Left renal cortex interstitium (tissue), 4 donors: ENCODE measurements around the gene RRP15. TPM values are rescaled to one million over a fixed set of nuclear protein-coding genes. Genes with fewer than 3 reads are reported as not detected.

Source experiments
- DNase-seq, 4 donors: peaks; one replicate each; pipeline ENCODE4 v3.0.0-alpha.2; 2013; ENCODE audit warnings: low read depth in 4 of 4, low spot score in 2 of 4, missing footprints in 1 of 4
- polyA plus RNA-seq, 4 donors: library from polyadenylated mRNA; unstranded; fragments of 120-200 nt; gene quantifications; one replicate each; pipeline ENCODE4 v1.2.1, GENCODE V29; 2013; ENCODE audit not compliant: insufficient read length in 4 of 4

The RRP15 gene
- 10 to 100 TPM; 18.7 to 24.9 (median 22.0) TPM for polyA plus RNA-seq

GRCh38 chr1:218284917-218285635 is at the start of gene RRP15:
RRP15 (plus strand) TSS chr1:218285293; CDS start chr1:218285317, 24 bp downstream.
- peak; percentile 73 to 83 (median 79) for DNase-seq

- DNase-seq = no peak
Measured at GRCh38 chr1:218242171-218242570, 42.9 kb upstream of the RRP15 start.

GRCh38 chr1:218247339-218247738 is 37.8 kb upstream of the RRP15 start:
- DNase-seq = no peak

- DNase-seq = no peak
Measured at GRCh38 chr1:218249338-218250140, 35.6 kb upstream of the RRP15 start.

GRCh38 chr1:218250492-218250891 is 34.6 kb upstream of the RRP15 start:
- no peak for DNase-seq

- no peak for DNase-seq
Measured at GRCh38 chr1:218254296-218254946, 30.7 kb upstream of the RRP15 start.

- DNase-seq = no peak
Measured at GRCh38 chr1:218255090-218255489, 30.0 kb upstream of the RRP15 start.

GRCh38 chr1:218257371-218257770 is 27.7 kb upstream of the RRP15 start:
- DNase-seq = no peak

- DNase-seq = no peak
Measured at GRCh38 chr1:218257971-218258370, 27.1 kb upstream of the RRP15 start.

GRCh38 chr1:218259339-218259738 is 25.8 kb upstream of the RRP15 start:
- no peak for DNase-seq

GRCh38 chr1:218259800-218260199 is 25.3 kb upstream of the RRP15 start:
- no peak for DNase-seq

- no peak for DNase-seq
Measured at GRCh38 chr1:218262259-218262658, 22.8 kb upstream of the RRP15 start.

GRCh38 chr1:218266356-218266755 is 18.7 kb upstream of the RRP15 start:
- no peak for DNase-seq

- DNase-seq = no peak
Measured at GRCh38 chr1:218272366-218272765, 12.7 kb upstream of the RRP15 start.

- no peak for DNase-seq
Measured at GRCh38 chr1:218273762-218274479, 11.2 kb upstream of the RRP15 start.

- DNase-seq = no peak
Measured at GRCh38 chr1:218274511-218274910, 10.6 kb upstream of the RRP15 start.

- DNase-seq = no peak
Measured at GRCh38 chr1:218275823-218276222, 9.3 kb upstream of the RRP15 start.

- DNase-seq = no peak
Measured at GRCh38 chr1:218281285-218281684, 3.8 kb upstream of the RRP15 start.

GRCh38 chr1:218284377-218284916 is 646 bp upstream of the RRP15 start:
- peak in 1 of 4 donors; percentile 2 for DNase-seq

- DNase-seq = no peak
Measured at GRCh38 chr1:218292515-218292914, 7.4 kb downstream of the RRP15 start.
